Activated CD4-positive, alpha-beta T cell treated with anti-CD3 and anti-CD28 coated beads for 36 hours (primary cell): ENCODE data around the gene PRKAG3. TPM values are rescaled to one million over a fixed set of nuclear protein-coding genes. Genes with fewer than 3 reads are reported as not detected.

Experiments used
- ATAC-seq: fragments of 200-7000 bp; cut with Tn5 transposase; one replicate; pipeline ENCODE4 v1.10.0; 2021; ENCODE audit warnings: mild to moderate bottlenecking, moderate library complexity
- CTCF ChIA-PET: fragments of 350-600 bp; sonication (Branson Sonifier 250); formaldehyde crosslinking; loops from one replicate; lab custom pipeline; 2021; ENCODE audit warnings: antibody characterized with exemption; lab: Charles Lee
- POLR2A ChIA-PET: fragments of 350-600 bp; sonication (Branson Sonifier 250); formaldehyde crosslinking; loops from one replicate; lab custom pipeline; 2021; ENCODE audit warnings: antibody characterized with exemption, inconsistent platforms; lab: Charles Lee
- DNase-seq: peaks from one replicate; pipeline ENCODE4 v3.0.0-alpha.2; 2020
- H3K27ac Mint-ChIP-seq: one replicate; pipeline ENCODE4 v1.8.0; 2021; ENCODE audit warnings: mixed read lengths
- H3K27me3 Mint-ChIP-seq: one replicate; pipeline ENCODE4 v1.8.0; 2021; ENCODE audit warnings: mixed read lengths
- H3K36me3 Mint-ChIP-seq: one replicate; pipeline ENCODE4 v1.8.0; 2021; ENCODE audit warnings: low read depth, mixed read lengths
- H3K4me1 Mint-ChIP-seq: one replicate; pipeline ENCODE4 v1.8.0; 2021; ENCODE audit warnings: mixed read lengths
- H3K4me3 Mint-ChIP-seq: one replicate; pipeline ENCODE4 v1.8.0; 2021; ENCODE audit warnings: mild to moderate bottlenecking, moderate library complexity, mixed read lengths
- H3K9me3 Mint-ChIP-seq: one replicate; pipeline ENCODE4 v1.8.0; 2021; ENCODE audit warnings: low read depth, mixed read lengths
- intact Hi-C, 2 experiments: fragments of 100-400 bp; cut with DNase I in 1 of 2; cut with micrococcal nuclease in 1 of 2; formaldehyde crosslinking; loops; one replicate each; pipeline versions ENCODE4 v1.14.2 to v1.15.1; 2022 to 2024; cut with DNase I, micrococcal nuclease
- total RNA-seq, 2 experiments: library from RNA; stranded (reverse); gene quantifications; one replicate each; pipeline ENCODE4 v1.2.3, GENCODE V29; 2021

Gene PRKAG3
- total RNA-seq, 2 experiments from 2014 or later = not detected

DNA sequence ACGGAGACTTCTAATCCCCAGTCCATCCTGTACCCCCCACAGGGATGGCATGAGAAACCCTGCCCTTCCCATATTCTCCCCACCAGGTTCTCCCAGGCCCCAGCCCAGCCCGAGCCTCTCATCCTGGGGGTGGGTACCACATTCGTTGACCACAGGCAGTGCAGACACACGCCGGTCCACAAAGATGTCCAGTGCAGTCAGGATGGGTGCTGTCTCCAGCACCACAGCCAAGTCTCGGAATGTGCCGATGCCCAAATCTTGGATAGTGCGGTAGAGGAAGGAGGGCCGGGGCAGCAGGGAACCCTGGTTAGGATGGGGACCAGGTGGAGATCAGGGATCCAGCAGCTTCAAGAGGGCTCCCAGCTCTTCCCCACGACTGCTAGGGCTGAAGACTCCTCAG is 4.8 kb downstream of the PRKAG3 start:
- ChIA-PET CTCF (no interaction called here), POLR2A (no interaction called here)
- H3K36me3 Mint-ChIP-seq = no peaks in the 10 kb centered on the region
- ATAC-seq = no peak
- intact Hi-C loops = no loop called here
- peaks cover 12% of the 10 kb centered on the region for H3K27me3 Mint-ChIP-seq
- no peaks in the 10 kb centered on the region for H3K9me3 Mint-ChIP-seq
- H3K4me3 Mint-ChIP-seq = no peak overlapping the region
- H3K4me1 Mint-ChIP-seq = no peaks in the 10 kb centered on the region
- DNase-seq = no peak
- H3K27ac Mint-ChIP-seq = no peak overlapping the region

DNA sequence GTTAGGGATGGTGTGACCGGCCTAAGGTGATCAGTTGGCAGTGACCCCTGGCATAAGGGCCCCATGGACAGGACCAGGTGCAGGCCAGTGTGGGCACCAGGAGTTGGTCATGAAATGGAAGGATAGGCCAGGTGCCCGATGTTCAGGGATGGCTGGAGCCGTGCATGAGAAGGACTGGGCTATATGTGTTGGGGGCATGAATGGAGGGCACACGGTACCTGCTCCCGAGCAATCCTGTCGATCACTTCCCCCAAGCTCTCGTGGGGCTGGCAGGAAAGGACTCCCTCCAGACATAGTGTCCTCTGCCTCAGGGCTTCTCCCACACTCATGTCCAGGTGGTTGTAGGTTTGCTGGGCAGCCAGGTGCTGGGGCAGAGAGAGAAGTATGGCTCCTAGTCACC is 7.6 kb downstream of the PRKAG3 start:
- no peaks in the 10 kb centered on the region for H3K4me1 Mint-ChIP-seq
- CTCF ChIA-PET = interaction anchor here (0.9 to 1.1 kb wide), 3 partner anchors 13 to 28 kb away, joined by 3 to 4 read pairs (median 3); no protein-coding TSS in a partner anchor

DNA sequence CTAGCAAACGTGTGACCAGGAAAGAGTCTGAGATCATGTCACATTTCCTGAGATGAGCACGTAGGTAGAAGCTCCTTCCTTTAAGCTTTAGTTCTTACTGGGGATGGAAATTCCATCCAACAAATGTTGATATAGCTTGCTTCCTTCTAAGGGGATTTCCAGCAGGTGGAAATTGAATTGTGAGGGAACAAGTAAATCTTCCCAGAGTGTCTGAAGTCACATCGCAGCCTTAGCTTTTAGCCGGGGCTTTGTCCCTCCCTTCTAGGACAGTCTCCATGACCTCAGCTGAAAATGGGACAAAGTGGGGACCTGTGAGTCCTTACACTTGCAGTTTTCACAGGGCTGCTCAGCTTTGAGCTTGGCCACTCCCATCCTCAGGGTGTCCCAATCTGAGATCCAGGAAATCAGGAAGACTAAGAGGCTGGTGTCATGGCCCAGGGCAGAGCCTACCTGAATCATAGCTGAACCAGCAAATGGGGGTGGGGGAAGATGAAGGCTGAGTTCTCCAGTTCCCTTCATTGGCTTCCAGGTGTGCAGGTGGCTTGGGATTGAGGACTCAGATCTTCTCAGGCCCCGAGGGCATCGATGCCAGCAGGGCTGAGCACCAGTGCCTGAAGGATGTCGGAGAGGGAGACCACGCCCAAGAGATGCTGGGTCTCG is 8.3 kb downstream of the PRKAG3 start:
- DNase-seq (no peak), ATAC-seq (no peak)
- H3K9me3 Mint-ChIP-seq = no peaks in the 10 kb centered on the region
- H3K27me3 Mint-ChIP-seq = peaks cover 2% of the 10 kb centered on the region
- POLR2A ChIA-PET = no interaction called here
- no peak overlapping the region for H3K27ac Mint-ChIP-seq
- intact Hi-C loops = no loop called here
- H3K36me3 Mint-ChIP-seq = no peaks in the 10 kb centered on the region
- CTCF ChIA-PET = interaction anchor here (0.5 to 1.7 kb wide), 4 partner anchors 9 to 37 kb away, joined by 3 to 8 read pairs (median 4); no protein-coding TSS in a partner anchor
- no peaks in the 10 kb centered on the region for H3K4me1 Mint-ChIP-seq
- no peak overlapping the region for H3K4me3 Mint-ChIP-seq

More for the DNA sequence above, 7.6 kb downstream of the PRKAG3 start:
- POLR2A ChIA-PET = no interaction called here
- no peaks in the 10 kb centered on the region for H3K36me3 Mint-ChIP-seq
- DNase-seq = no peak
- H3K9me3 Mint-ChIP-seq = no peaks in the 10 kb centered on the region
- no peak for ATAC-seq
- H3K27ac Mint-ChIP-seq = no peak overlapping the region
- H3K27me3 Mint-ChIP-seq = peaks cover 2% of the 10 kb centered on the region
- intact Hi-C loops = no loop called here
- H3K4me3 Mint-ChIP-seq = no peak overlapping the region

DNA sequence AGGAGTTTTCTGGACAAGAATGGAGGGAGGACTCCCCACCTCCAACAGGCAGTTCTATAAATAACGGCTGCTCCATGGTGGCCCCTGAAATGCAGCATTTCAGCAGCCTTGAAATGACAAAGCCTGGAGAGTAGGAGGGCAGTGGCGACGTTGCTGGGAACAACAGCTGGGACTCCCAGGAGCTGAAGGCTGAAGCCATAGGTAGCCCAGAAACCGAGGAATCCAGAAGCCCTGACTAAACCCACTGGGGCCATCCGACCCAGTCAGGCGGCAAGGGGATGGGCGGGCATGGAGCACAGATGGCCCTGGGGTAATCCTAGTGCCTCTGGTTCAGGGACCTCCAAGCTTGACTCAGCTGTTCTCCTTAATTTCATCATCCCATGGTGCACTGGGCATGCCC is 9.0 kb downstream of the PRKAG3 start:
- CTCF ChIA-PET = interaction anchor here (0.5 to 1.7 kb wide), 5 partner anchors 8 to 219 kb away, joined by 3 to 8 read pairs (median 4); no protein-coding TSS in a partner anchor
- ATAC-seq (no peak), DNase-seq (no peak)
- Mint-ChIP-seq H3K4me3 (no peak overlapping the region), H3K36me3 (no peaks in the 10 kb centered on the region), H3K9me3 (no peaks in the 10 kb centered on the region), H3K4me1 (no peaks in the 10 kb centered on the region), H3K27ac (no peak overlapping the region), H3K27me3 (peaks cover 3% of the 10 kb centered on the region)
- POLR2A ChIA-PET = no interaction called here
- intact Hi-C loops = no loop called here

DNA sequence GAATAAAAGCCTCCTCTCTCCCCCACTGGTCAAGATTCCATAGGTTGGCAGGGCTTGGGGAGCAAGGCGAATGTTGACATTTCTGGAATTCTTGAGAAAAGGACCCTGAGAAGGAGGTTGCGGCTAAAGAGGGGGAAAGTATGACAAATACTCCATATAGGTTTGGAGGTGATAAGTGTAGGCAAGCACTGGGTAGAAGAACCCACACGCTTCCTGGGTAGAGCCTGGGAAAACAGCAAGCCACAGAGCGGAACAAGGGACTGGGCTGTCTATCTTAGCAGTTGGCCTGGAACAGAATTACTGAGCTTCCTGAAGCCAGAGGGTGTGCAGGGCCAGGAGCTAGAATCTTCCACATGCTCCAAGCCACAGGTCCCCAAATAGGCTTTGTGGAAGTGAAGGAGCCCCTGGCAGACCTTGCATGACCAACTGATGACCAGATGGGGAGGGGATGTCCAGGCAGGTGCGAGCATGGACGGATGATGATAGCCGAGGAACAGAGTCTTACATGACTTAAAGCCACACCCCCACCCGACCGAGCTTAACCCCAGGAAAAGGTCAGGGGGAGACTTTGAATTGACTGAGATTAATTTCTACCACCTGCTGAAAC is 9.9 kb downstream of the PRKAG3 start:
- no peak overlapping the region for H3K27ac Mint-ChIP-seq
- ChIA-PET POLR2A (no interaction called here), CTCF (interaction anchor here (1.7 kb wide), 1 partner anchor 26 kb away, joined by 8 read pairs; no protein-coding TSS in a partner anchor)
- H3K36me3 Mint-ChIP-seq = no peaks in the 10 kb centered on the region
- intact Hi-C loops = no loop called here
- H3K4me1 Mint-ChIP-seq = no peaks in the 10 kb centered on the region
- no peak for ATAC-seq
- H3K27me3 Mint-ChIP-seq = peaks cover 7% of the 10 kb centered on the region
- H3K4me3 Mint-ChIP-seq = no peak overlapping the region
- H3K9me3 Mint-ChIP-seq = no peaks in the 10 kb centered on the region
- no peak for DNase-seq

DNA sequence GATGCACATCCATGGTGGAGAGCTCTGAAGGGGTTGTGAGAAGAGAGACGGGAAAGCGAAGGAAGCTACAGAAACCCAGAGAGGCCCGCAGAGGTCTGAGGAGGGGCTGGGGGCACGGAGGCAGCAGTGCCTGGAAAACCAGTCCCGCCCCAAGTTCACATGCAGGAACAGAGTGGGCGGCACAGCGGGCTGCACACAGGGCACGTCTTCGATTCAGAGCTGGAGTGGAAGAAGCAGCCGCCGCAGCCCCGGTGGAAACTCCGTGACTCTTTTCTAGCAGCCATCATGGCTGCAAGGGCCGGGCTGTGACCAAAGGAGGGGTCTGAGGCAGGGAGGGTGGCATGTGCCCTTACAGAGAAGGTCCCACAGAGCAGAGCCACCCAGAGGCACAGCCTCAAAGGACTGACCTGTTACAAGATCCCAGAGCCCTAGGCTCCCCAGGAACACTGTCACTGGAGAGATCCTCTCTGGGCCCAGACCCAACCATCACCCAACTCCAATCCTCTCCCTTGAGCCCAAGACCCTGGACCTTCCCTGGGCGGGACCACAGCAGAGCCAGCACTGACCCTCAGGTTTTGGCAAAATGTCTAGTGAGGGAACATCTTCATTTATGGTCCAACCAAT is 10.7 kb downstream of the PRKAG3 start:
- Mint-ChIP-seq H3K9me3 (no peaks in the 10 kb centered on the region), H3K4me3 (no peak overlapping the region), H3K36me3 (no peaks in the 10 kb centered on the region), H3K27me3 (peaks cover 10% of the 10 kb centered on the region), H3K4me1 (no peaks in the 10 kb centered on the region), H3K27ac (no peak overlapping the region)
- intact Hi-C loops = no loop called here
- ChIA-PET POLR2A (interaction anchor here (0.5 kb wide), 1 partner anchor 117 kb away, joined by 3 read pairs; no protein-coding TSS in a partner anchor), CTCF (interaction anchor here (0.7 kb wide), 1 partner anchor 10 kb away, joined by 3 read pairs; no protein-coding TSS in a partner anchor)
- no peak for ATAC-seq
- DNase-seq = no peak

DNA sequence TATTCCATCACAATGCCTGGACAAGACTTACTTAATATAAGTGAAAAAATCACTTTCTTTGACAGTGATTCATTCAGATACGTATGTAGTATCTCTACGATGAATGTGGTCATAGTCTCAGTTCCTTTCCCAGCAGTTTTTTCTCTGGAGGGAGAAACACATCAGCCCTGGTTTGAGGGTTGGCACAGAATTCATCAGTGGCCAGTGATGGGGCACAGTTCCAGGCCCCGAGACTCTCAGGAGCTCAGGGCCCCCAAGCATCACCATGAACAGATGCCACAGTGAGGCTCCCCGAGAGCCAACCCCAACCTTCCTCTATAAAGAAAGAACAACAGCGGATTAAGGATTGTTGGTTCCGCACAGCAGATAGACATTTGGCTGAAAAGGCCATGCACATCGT is 12.5 kb downstream of the PRKAG3 start:
- H3K36me3 Mint-ChIP-seq = no peaks in the 10 kb centered on the region
- ChIA-PET CTCF (no interaction called here), POLR2A (no interaction called here)
- H3K9me3 Mint-ChIP-seq = no peaks in the 10 kb centered on the region
- no peak overlapping the region for H3K4me3 Mint-ChIP-seq
- H3K4me1 Mint-ChIP-seq = no peaks in the 10 kb centered on the region
- intact Hi-C loops = no loop called here
- ATAC-seq = no peak
- DNase-seq = no peak
- no peak overlapping the region for H3K27ac Mint-ChIP-seq
- peaks cover 10% of the 10 kb centered on the region for H3K27me3 Mint-ChIP-seq

DNA sequence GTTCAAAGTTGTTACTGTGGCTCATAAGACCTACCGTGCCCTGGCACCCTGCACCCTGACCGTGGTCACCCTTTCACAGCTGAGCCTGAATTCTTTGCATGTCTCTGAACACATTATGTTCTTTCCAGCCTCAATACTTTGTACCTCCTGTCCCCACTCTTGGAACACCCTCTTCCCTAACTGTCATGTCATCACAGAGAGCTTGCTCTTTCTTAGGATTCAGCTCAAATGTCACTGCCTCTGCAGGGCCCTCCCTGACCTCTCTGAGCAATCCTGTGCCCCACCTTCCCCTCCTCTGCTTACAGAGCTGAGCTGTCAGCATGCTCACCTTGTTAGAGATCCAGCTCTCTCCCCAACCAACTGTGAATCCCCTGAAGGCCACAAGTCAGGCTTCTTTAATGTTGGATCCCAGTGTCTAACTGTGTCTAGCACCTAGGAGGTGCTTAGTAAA is 15.0 kb downstream of the PRKAG3 start:
- no peak overlapping the region for H3K27ac Mint-ChIP-seq
- no peak overlapping the region for H3K4me3 Mint-ChIP-seq
- H3K4me1 Mint-ChIP-seq = no peaks in the 10 kb centered on the region
- ATAC-seq = no peak
- H3K36me3 Mint-ChIP-seq = no peaks in the 10 kb centered on the region
- no peak for DNase-seq
- CTCF ChIA-PET = no interaction called here
- POLR2A ChIA-PET = no interaction called here
- peaks cover 8% of the 10 kb centered on the region for H3K27me3 Mint-ChIP-seq
- H3K9me3 Mint-ChIP-seq = no peaks in the 10 kb centered on the region
- intact Hi-C loops = no loop called here

DNA sequence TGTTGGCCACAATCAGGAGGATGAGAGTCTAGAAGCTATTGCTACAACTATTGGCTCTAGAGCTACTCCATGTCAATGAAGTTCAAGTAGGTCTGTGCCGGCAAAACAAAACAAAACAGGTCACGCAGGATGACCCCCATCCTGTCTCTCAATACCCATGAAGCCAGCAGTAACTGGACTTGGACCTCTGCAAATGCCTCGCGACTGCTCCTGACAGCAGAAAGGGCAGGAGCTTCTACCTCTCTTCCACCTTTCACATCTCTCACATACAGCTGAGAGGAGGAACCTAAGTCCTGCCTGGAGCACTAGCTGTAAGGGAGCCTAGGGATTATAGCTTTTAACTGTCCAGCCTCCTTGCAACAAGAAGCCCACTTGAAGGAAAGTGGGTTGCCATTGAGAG is 16.0 kb downstream of the PRKAG3 start:
- H3K27ac Mint-ChIP-seq = no peak overlapping the region
- ATAC-seq (no peak), DNase-seq (no peak)
- H3K27me3 Mint-ChIP-seq = peaks cover 8% of the 10 kb centered on the region
- ChIA-PET POLR2A (interaction anchor here (0.6 kb wide), 1 partner anchor 76 kb away, joined by 3 read pairs; no protein-coding TSS in a partner anchor), CTCF (interaction anchor here (0.9 to 1.2 kb wide), 2 partner anchors 32 to 94 kb away, joined by 3 to 4 read pairs; no protein-coding TSS in a partner anchor)
- H3K36me3 Mint-ChIP-seq = no peaks in the 10 kb centered on the region
- no peak overlapping the region for H3K4me3 Mint-ChIP-seq
- intact Hi-C loops = no loop called here
- no peaks in the 10 kb centered on the region for H3K9me3 Mint-ChIP-seq
- H3K4me1 Mint-ChIP-seq = no peaks in the 10 kb centered on the region

DNA sequence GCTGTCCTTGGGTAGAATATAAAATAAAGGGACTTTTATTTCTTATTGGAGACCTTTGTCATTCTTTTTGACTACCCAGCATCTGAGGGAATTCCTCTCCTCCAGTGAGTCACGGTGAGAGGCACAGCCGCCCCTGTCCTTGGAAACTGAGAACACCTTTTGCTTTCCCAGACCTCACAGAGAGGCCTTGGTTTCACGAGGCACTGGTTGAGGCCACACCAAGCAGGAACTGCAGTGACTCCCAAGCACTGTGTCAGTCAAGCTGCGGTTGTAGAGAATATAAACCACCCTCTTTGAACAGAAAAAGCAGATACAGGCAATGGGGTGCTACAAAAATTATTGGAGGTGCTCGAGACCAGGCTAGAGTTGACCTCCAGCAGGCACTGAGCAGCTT is 16.4 kb downstream of the PRKAG3 start:
- Mint-ChIP-seq H3K27me3 (peaks cover 8% of the 10 kb centered on the region), H3K9me3 (no peaks in the 10 kb centered on the region), H3K36me3 (no peaks in the 10 kb centered on the region), H3K4me3 (no peak overlapping the region), H3K4me1 (no peaks in the 10 kb centered on the region), H3K27ac (no peak overlapping the region)
- ChIA-PET POLR2A (interaction anchor here (0.6 kb wide), 1 partner anchor 76 kb away, joined by 3 read pairs; no protein-coding TSS in a partner anchor), CTCF (interaction anchor here (0.9 to 1.2 kb wide), 2 partner anchors 32 to 94 kb away, joined by 3 to 4 read pairs; no protein-coding TSS in a partner anchor)
- intact Hi-C loops = no loop called here
- ATAC-seq = no peak
- no peak for DNase-seq

DNA sequence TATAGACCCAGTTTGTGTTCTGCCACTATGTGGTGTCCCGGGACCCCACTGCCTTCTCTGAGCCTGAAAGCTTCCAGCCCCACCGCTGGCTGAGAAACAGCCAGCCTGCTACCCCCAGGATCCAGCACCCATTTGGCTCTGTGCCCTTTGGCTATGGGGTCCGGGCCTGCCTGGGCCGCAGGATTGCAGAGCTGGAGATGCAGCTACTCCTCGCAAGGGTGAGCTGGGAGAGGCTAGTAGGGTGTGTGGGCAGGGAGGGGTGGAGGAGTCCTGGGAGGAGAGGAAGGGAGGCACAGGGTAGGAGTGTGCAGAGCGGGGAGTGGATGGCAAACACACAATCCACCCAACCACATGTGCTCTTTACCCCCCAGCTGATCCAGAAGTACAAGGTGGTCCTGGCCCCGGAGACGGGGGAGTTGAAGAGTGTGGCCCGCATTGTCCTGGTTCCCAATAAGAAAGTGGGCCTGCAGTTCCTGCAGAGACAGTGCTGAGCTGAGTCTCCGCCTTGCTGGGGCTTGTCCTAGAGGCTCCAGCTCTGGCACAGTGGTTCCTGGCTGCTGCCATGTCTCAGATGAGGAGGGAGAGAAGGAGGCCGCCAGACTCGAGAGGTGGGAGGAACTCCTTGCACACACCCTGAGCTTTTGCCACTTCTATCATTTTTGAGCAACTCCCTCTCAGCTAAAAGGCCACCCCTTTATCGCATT is 16.9 kb downstream of the PRKAG3 start:
- ATAC-seq (no peak), DNase-seq (no peak)
- peaks cover 8% of the 10 kb centered on the region for H3K27me3 Mint-ChIP-seq
- no peak overlapping the region for H3K4me3 Mint-ChIP-seq
- no peak overlapping the region for H3K27ac Mint-ChIP-seq
- POLR2A ChIA-PET = no interaction called here
- CTCF ChIA-PET = interaction anchor here (0.6 to 1.2 kb wide), 3 partner anchors 8 to 93 kb away, joined by 3 to 4 read pairs (median 3); no protein-coding TSS in a partner anchor
- intact Hi-C loops = no loop called here
- no peaks in the 10 kb centered on the region for H3K36me3 Mint-ChIP-seq
- no peaks in the 10 kb centered on the region for H3K4me1 Mint-ChIP-seq
- H3K9me3 Mint-ChIP-seq = no peaks in the 10 kb centered on the region
